Cerebellar nuclear complex (tissue), 1 donor: ENCODE results near the gene EML6.
"Not testable (repeated sequence)": the region's sequence is repeated elsewhere in the genome, so short reads cannot be mapped to it uniquely, and the experiment has no call there.

Source experiments
- DNase-seq, 2 experiments: peaks; one replicate each; lab custom pipeline; 2025; lab: John Stamatoyannopoulos, UW

The EML6 gene

DNA sequence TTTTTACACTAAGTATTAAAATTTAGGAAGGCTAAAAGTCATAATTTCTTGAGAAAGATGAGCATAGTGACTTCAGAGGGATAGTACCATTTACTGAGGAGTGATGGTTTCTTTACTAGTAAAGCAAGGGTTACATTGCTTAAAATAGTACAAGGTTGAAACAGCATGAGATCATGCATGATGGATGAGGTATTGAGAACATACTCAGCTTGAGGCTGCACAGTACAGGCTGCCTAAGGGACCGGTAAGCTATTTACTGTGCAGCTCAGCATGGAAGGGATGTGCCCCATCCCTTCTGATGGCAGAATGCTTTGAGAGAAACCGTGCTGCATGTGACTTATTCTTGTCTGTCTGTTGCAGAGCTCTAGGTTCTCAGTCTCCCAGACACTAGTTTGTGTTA lies 122.1 kb downstream of the EML6 start:
- DNase-seq = no peak

DNA sequence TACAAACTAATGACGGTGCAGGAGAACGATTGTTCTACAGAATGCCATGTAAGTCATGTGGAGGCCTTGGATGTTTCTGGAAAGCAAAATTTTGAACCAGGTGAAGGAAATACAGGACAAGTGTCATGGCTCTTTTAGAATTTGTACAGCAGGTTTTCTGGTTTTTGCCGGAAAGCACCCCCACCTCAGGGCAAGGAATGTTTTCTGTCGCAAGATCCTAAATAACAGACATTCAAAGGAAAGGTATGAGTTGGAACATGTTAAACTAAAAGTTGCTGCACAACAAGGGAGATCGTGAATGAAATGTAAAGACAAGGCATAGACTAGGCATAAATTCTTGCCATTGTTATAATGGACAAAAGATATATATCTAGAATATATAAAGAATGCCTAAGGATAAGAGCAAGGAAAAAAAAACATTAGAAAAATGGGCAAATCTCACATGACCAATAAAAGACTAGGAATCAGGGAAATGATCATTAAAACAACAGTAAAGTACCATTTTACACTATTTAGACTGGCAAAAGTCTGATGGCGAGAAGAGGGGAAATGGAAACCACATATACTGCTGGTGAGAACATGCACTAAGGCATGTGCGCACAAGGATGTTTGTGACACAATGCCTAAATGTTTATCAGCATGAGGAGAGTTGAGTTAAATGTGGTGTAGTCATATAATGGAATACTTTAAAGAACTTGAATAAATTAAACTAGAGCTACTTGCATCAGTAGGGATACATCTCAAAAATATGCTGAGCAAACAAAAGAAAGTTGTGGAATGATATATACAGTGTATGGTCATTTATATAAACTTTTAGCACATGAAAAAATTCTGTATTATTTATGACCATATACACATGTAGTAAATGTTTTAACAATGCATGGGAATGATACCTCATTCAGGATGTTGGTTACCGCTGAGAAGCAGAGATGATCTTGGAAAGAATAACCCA lies 127.0 kb downstream of the EML6 start:
- no peak for DNase-seq

DNA sequence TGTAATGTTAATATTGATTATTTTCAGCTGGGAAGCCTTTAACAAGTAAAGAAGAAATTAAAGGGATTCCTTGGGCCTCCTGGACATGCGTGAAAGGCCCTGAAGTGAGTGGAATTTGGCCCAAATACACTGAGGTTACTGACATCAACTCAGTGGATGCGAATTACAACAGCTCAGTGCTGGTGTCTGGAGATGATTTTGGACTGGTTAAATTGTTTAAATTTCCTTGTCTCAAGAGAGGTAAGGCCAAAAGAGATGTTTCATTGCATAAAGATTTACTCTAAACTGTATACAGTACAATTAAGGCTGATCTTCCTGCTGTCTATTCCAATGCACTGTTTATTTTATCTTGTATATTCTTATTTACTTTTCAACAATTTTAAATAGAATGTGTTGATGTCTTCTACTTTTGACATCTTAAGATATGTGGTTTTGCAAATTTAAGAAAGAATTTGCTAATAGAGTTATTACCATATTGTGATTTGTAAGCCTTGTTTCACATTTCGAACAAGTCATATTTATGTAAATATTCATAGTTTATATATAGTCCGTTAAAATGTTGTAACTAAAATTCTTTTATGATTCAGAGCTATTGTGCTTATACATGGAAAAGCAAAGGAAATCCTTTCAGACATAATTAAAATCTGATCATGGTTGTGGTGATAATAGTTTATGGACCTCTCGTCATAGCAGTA lies 130.3 kb downstream of the EML6 start:
- no peak for DNase-seq

DNA sequence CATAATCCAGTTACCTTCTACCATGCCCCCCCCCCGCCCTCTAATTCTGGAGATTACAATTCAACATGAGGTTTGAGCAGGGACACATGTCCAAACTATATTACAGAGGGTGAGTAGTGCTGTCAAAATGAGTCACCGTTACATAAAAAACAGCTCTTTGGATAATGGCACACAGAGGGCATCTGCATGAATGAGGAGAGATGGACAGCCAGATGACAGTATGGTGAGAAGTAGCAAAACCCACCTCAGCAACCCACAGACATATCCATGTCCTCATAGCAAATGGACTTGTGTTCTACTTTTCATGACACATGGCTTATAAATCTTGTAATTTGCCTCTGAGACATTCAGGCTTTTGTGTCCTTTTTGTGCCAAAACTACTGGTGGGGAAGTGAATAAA lies 132.0 kb downstream of the EML6 start:
- DNase-seq = no peak

DNA sequence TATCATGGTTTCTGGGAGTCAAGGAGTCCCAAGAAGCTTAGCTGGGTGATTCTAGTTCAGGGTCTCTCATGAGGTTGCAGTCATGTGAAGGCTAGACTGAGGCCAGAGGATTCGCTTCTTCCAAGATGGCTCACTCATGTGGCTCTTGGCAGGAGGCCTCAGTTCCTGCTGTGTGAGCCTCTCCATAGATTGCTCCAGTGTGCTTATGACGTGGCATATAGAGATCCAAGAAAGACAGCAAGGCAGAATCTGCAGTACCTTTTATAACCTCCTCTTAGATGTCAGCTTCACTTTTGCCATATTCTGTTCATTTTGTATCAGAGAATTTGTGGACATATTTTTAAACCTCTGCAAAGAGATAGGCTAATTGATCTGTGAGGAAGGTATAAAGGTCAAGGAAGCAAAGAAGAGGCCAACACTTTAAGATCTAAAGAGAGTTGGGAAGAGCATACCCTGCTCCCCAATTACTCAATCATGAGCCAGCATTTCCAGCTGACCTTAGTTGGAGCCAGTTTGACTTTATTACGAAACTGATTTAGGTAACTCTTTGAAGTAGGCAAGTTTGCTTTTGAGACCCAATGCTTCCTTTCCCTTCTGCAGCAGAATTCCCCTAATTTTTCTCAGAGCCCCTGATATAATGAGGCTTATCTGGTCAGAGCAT lies 134.7 kb downstream of the EML6 start:
- DNase-seq = no peak

DNA sequence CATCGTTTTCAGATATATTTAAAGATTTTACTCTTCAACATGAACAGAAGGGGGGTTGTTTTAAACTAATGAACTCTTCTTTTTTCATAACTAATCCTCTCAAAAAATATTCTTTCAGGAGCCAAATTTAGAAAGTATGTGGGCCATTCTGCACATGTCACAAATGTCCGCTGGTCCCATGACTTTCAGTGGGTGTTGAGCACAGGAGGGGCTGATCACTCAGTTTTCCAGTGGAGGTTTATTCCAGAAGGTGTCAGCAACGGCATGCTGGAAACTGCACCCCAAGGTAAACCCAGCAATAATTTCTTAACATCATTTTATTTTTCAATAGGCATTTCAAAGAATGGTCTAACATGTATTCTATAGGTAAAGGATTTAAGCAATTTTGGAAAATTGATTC lies 136.0 kb downstream of the EML6 start:
- peak in 1 of 2 experiments; percentile 9 for DNase-seq

DNA sequence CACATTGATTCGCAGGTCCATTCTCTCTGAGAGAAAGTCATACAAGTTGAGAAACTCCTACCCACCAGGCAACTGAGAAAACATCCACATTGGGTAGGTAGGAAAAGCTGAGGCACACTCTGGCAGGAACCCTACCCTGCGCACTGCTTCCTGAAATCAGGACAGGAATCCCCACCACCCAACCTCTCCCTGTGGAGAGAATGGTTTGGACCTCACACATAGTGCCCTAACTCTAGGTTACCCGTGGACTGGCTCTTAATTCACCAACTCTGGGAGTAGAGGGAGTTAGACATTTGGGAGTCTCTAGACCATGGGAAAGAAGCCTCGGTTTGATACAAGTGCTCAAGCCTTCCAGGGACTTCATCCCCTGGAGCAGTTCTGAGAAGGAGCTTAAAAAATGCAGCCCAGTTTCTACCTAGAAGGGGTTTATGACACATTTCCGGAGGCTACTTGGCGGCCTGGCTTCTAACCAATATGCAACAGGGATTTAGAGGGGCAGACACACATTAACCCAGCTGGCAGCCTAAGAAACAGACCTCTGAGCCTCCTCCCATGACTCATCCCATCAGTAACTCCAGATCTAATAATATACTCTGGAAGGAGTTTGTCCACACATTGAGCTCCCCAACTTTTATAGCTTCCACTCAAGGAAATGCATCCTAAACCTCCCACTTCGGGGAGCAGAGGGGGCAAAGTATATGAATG lies 136.7 kb downstream of the EML6 start:
- no peak for DNase-seq

DNA sequence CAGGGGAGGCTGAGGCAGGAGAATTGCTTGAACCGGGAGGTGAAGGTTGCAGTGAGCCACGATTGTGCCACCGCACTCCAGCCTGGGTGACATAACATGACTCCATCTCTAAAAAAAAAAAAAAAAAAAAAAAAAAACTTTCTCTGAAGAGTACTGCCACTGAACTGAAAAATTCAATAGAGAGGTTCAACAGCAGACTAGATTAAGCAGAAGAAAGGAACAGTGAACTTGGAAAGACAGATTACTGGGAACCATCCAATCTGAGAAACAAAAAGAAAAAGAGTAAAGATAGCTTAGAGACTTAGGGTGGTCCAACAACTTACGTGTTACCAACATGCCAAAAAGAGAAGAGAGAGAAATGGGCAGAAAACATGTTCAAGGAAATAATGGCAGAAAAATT lies 138.8 kb downstream of the EML6 start:
- no peak for DNase-seq

DNA sequence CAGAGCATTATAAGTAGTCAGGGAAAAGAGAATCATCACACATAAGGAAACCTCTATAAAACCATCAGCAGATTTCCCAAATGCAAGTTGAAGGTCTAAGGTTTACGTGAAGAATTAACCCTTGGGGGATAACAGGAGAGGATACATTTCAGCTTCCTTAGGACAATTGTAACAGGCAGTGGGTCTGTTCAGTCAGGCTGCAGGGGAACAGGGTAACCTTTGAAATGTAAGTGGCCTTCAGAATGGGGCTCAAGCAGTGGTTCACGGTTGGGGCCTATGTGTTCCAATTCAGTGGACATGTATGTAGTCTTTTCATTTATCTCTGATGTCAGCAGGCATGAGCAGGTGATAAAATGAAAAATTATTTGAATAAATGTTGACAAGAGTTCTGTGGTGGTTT lies 139.3 kb downstream of the EML6 start:
- no peak for DNase-seq

DNA sequence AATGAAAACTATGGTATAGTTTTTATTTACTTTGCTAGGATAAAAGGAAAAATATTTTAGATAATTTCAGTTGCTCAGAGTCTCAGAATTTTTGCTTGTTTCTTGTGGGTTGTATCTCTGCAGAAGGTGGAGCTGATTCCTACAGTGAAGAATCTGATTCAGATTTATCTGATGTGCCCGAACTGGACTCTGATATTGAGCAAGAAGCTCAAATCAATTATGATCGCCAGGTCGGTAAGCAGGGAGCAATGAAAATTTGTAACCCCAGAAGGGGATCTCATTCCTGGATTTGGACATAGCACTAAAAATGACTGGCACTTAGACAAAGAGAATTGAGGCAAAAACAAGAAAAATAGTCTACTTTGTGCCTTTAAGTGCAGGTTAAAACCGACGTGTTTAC lies 140.2 kb downstream of the EML6 start:
- DNase-seq = no peak

DNA sequence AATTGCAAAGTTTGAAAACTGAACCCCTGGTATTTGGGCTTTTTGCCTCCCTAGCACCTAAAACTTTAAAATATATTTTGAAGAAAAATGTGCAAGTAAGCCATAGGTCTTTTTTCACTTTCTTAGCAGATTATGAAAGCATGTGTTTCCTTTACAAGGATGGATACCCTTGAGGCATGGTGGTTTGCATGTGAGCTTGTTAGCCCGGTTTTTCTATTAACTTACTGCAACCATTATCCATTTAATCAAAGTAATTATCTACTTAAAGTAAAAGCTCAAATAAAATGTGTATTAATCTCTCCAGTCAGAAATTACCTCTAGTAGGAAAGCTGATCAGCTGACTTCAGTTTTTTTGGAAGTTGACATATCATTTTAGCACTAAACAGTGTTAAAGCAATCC lies 140.6 kb downstream of the EML6 start:
- no peak for DNase-seq

DNA sequence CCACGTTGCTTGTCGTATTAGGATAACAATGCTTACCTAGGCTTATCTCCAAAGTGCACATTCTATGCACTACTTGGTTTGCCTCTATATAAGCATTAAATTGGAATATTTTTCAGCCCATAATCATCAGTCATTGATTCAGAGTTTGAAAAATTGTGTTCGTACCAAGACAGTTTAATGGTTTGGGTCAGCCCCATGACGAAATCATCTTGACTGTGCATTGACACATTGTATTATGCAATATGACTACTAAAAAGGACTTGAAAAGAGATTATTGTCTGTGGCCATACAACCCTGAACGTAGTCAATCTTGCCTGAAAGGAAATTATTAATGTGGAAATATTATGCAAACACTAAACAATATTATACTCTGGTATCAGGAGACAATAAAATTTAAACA lies 141.3 kb downstream of the EML6 start:
- no peak for DNase-seq

DNA sequence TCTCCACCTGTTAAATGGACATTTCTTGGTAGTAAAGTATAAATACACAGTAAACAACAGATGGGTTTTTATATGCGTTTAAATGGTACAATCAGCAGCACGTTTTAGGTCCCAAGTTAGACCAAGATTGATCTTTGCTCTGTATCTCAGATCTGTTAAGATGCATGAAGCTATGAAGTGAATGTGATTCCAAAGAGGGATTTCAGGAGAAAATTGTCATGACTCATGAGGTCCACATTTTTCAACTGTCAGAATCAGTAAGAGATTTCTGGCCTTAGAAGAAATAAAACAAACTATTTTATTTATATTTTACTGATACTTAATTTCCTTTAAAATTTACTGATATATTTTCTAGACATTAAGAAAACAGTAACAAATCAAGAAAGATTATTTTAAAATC lies 142.7 kb downstream of the EML6 start:
- no peak for DNase-seq

DNA sequence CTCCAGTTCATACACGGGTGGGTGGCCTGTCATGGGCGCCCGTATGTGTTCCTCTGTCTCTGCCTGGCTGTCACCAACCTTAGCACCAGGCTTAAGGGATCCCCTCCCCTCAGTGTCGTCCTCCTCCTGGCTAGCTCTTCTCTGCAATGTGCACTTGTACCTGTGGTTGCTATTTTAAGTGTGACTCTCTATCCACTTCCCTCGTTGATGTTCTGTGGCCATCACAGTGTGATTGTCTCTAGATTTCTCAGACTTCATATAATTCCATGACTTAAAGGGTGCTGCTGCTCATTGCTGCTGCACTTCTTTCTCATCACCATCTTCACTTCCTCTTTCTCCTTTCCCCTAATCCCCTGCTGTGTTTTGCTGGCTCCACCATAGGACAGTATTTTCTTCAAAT lies 143.4 kb downstream of the EML6 start:
- no peak for DNase-seq

DNA sequence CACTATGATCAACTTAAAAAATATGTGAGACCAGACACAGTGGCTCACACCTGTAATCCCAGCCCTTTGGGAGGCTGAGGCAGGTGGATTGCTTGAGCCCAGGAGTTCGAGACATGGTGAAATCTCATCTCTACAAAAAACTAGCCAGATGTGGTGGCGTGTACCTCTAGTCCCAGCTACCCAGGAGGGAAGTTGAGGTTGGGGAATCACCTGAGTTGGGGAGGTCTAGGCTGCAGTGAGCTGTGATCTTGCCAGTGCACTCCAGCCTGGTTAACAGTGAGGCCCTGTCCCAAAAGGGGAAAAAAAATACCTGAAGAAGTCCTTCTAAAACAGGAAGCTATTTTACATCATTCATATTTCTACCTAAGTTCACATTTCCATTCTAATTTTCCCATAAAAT lies 144.0 kb downstream of the EML6 start:
- no peak for DNase-seq

DNA sequence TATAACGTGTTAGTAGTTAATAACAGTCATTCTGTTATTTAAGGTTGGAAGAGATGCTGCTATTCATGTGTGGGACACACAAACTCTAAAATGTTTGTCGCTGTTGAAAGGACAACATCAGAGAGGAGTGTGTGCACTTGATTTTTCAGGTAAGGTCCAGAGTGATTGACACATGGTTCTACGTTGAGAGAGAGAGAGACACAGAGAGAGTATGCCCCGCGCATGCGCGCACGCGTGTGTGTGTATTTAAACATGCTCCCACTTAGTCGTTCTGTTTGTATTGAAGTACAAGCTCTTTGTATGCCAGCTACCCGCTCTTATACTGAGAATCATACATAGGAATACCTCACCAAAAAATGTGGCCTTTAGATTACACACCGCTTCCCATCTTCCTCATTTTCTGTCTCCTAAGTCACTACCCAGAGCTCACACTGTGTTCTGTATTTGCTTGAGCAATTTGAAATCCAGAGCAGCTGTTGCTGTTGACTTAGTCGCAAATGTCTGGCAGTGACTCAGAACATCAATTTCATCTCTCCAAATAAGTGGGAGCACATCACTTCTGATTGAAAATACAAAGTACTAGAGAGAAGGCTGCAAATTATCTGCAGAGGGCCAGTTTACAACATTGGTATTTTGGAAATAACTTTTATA lies 148.1 kb downstream of the EML6 start:
- no peak for DNase-seq

DNA sequence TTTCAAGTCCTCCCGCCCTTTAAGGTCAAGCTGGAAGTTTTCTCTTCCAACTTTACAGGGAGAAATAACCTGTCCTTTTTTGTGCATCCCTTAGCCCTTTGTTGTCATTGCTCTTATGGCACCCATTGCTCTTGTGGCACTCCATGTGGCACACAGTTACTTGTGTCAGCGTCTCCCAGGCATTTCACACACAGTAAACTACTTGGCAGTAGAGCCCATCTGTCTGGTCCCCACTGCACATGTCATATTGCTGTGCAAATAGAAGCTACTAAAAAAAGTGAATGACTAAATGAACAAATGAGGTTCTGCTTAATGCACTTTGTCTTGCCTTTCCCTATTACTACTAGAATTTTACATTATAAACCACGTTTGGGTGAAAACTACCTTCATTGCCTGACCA lies 149.3 kb downstream of the EML6 start:
- DNase-seq = no peak

DNA sequence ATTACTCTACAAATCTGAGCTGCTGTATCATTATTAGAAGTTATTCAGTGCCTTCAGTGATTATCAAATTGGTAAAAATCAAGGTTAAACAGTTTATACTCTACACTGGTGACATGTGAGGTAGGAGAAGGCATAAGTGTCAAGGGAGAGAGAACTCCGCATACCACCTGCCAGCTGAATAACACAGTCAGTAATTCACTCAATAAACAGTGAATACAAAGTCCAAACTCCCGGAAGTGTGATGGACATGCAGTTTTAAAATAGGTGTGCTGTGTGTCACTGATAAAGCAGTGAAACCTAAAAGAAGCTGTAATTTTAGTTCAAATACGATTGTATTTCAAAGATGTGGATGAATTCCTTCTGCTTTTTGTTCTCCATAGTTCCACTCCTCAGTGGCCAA lies 149.8 kb downstream of the EML6 start:
- not testable (repeated sequence) for DNase-seq

DNA sequence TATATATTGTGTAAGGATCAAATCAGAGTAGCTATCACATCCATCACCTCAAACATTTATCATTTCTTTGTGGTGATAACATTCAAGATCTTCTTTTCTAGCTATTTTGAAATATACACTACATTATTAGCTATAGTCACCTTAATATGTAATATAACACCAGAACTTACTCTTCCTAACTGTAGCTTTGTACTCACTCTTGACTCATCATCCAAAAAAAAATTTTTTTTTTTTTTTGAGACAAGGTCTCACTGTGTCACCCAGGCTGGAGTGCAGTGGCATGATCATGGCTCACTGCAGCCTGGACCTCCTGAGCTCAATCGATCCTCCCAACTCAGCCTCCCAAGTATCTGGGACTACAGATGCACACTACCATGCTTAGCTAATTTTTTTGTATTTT lies 153.3 kb downstream of the EML6 start:
- DNase-seq = no peak

DNA sequence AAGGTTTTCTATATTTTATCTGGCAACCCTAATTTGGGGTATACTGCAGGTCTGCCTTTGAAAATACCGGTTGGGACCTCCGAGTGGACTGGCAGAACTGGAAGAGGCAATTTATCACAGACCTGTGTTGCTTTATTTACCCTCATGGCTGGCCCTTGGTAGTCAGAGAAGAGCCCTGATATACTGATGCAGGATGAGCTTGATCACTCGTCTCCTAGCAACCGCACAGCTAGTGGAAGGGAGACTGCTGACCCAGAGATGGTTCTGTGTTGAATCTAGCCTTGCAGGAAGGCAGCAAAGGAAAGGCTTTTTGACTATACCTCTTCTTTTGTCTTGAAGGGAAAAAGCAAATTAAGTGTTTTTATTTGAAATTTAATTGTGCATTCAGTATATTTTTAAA lies 154.7 kb downstream of the EML6 start:
- peak; percentile 29 to 74 for DNase-seq

DNA sequence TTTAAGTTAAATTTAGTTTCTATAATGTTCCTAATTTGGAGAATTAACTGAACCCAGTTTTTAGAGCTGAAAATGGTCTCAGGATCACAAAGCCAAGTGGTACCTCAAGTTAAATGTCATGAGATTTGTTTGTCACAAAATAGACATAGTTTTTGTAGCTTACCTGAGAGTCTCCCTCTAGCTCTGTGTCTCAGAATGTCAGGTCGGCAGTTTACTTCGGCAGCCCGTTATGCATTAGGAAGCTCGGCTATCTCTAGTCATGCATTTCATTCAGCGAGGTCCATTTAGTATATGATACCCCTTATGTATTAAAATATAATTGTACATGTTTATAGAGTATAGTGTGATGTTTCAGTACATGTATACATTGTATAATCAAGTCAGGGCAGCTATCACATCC lies 155.6 kb downstream of the EML6 start:
- DNase-seq = peak in 1 of 2 experiments; percentile 24
